Testis (tissue), 2 donors: Measurements from ENCODE around the gene FRMD5.

Experiments
- POLR2A ChIP-seq: fragments of 450-650 bp; IDR thresholded peaks from one replicate; pipeline ENCODE4 v1.6.1; 2017; ENCODE audit warnings: antibody characterized with exemption, mild to moderate bottlenecking, moderate library complexity
- TF ChIP-seq, protein P1 (sequence below), 3 experiments: fragments of 450-650 bp in 2 of 3; fragments of 200-600 bp in 1 of 3; sonication (generic) in 1 of 3; IDR thresholded peaks; one replicate each; pipeline ENCODE4 v1.5.1; 2016 to 2019; ENCODE audit warnings: antibody characterized with exemption in 3 of 3, mild to moderate bottlenecking in 2 of 3, moderate library complexity in 1 of 3

DNA sequence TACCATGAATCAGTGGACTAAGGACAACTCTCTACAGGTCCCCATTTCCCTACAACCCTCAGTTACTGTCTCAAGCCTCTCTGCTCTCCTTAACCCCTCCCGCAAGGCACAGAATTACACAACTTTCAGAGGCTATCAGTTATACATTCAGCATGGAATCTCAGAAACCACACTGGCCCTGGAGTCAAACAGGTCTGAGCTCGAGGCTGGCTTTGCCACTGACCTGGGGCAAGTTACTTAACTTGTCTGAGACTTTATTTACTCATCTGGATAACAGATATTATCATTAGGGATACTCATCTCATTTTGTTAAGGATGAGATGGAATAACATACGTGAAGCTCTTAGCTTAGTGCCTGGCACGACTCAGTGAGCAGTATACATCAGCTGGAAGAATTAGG, 273.1 kb downstream of the FRMD5 start:
- TF ChIP-seq, protein P1, sequence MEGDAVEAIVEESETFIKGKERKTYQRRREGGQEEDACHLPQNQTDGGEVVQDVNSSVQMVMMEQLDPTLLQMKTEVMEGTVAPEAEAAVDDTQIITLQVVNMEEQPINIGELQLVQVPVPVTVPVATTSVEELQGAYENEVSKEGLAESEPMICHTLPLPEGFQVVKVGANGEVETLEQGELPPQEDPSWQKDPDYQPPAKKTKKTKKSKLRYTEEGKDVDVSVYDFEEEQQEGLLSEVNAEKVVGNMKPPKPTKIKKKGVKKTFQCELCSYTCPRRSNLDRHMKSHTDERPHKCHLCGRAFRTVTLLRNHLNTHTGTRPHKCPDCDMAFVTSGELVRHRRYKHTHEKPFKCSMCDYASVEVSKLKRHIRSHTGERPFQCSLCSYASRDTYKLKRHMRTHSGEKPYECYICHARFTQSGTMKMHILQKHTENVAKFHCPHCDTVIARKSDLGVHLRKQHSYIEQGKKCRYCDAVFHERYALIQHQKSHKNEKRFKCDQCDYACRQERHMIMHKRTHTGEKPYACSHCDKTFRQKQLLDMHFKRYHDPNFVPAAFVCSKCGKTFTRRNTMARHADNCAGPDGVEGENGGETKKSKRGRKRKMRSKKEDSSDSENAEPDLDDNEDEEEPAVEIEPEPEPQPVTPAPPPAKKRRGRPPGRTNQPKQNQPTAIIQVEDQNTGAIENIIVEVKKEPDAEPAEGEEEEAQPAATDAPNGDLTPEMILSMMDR (IDR thresholded peaks at IDR 0.05) = no peak
- no peak for TF ChIP-seq POLR2A
